IPS-18a (cell line): ENCODE data around the gene POLR3G.

ENCODE experiments used
- H3K27ac ChIP-seq: one replicate; pipeline ENCODE4 v1.5.1; 2013; ENCODE audit warnings: low read length
- H3K27me3 ChIP-seq: one replicate; pipeline ENCODE4 v1.6.1; 2013; ENCODE audit warnings: mild to moderate bottlenecking, low read length; ENCODE audit not compliant: control insufficient read depth, insufficient read depth
- H3K36me3 ChIP-seq: one replicate; pipeline ENCODE4 v1.6.1; 2013; ENCODE audit warnings: low read depth, low read length; ENCODE audit not compliant: control insufficient read depth
- H3K4me1 ChIP-seq: one replicate; pipeline ENCODE4 v1.6.1; 2013; ENCODE audit warnings: low read depth, low read length; ENCODE audit not compliant: control insufficient read depth
- H3K4me3 ChIP-seq: one replicate; pipeline ENCODE4 v1.5.1; 2013; ENCODE audit warnings: low read length
- H3K9ac ChIP-seq: one replicate; pipeline ENCODE4 v1.6.1; 2013; ENCODE audit warnings: mild to moderate bottlenecking, low read length, moderate library complexity
- H3K9me3 ChIP-seq: one replicate; pipeline ENCODE4 v1.6.1; 2013; ENCODE audit warnings: low read depth, low read length; ENCODE audit not compliant: control insufficient read depth

POLR3G gene

GRCh38 chr5:90506221-90506620 is 31.6 kb downstream of the POLR3G start:
- no peaks in the 10 kb centered on the region for H3K27me3 ChIP-seq
- H3K4me1 ChIP-seq, result no peaks in the 10 kb centered on the region
- no peak overlapping the region for H3K9ac ChIP-seq
- no peaks in the 10 kb centered on the region for H3K9me3 ChIP-seq
- H3K4me3 ChIP-seq, result no peak overlapping the region
- H3K27ac ChIP-seq, result no peak overlapping the region
- peaks cover 74% of the 10 kb centered on the region for H3K36me3 ChIP-seq

- H3K27me3 ChIP-seq, result no peaks in the 10 kb centered on the region
- no peak overlapping the region for H3K4me3 ChIP-seq
- H3K9ac ChIP-seq, result no peak overlapping the region
- no peaks in the 10 kb centered on the region for H3K4me1 ChIP-seq
- H3K36me3 ChIP-seq, result peaks cover 63% of the 10 kb centered on the region
- H3K9me3 ChIP-seq, result no peaks in the 10 kb centered on the region
- no peak overlapping the region for H3K27ac ChIP-seq
Observed at GRCh38 chr5:90510438-90510837, 35.8 kb downstream of the POLR3G start.

- H3K4me3 ChIP-seq, result no peak overlapping the region
Observed at GRCh38 chr5:90514520-90514919, 39.9 kb downstream of the POLR3G start.

GRCh38 chr5:90518661-90519060 is 44.0 kb downstream of the POLR3G start:
- Histone ChIP-seq H3K36me3 (peaks cover 23% of the 10 kb centered on the region), H3K27ac (no peak overlapping the region), H3K27me3 (no peaks in the 10 kb centered on the region)

More at GRCh38 chr5:90514520-90514919, 39.9 kb downstream of the POLR3G start:
- H3K9me3 ChIP-seq, result no peaks in the 10 kb centered on the region
- H3K27ac ChIP-seq, result no peak overlapping the region
- no peaks in the 10 kb centered on the region for H3K4me1 ChIP-seq
- peaks cover 41% of the 10 kb centered on the region for H3K36me3 ChIP-seq
- H3K27me3 ChIP-seq, result no peaks in the 10 kb centered on the region
- H3K9ac ChIP-seq, result no peak overlapping the region

GRCh38 chr5:90519081-90519480 is 44.4 kb downstream of the POLR3G start:
- Histone ChIP-seq H3K27me3 (no peaks in the 10 kb centered on the region), H3K9ac (no peak overlapping the region), H3K9me3 (no peaks in the 10 kb centered on the region), H3K4me1 (no peaks in the 10 kb centered on the region), H3K27ac (no peak overlapping the region), H3K4me3 (no peak overlapping the region), H3K36me3 (peaks cover 21% of the 10 kb centered on the region)

More at GRCh38 chr5:90518661-90519060, 44.0 kb downstream of the POLR3G start:
- no peak overlapping the region for H3K4me3 ChIP-seq
- H3K4me1 ChIP-seq, result no peaks in the 10 kb centered on the region
- no peaks in the 10 kb centered on the region for H3K9me3 ChIP-seq
- no peak overlapping the region for H3K9ac ChIP-seq

- Histone ChIP-seq H3K27me3 (no peaks in the 10 kb centered on the region), H3K9ac (peak overlapping the region; percentile 42), H3K36me3 (peaks cover 3% of the 10 kb centered on the region), H3K9me3 (no peaks in the 10 kb centered on the region), H3K27ac (no peak overlapping the region), H3K4me3 (peak overlapping the region; percentile 94), H3K4me1 (peaks cover 8% of the 10 kb centered on the region)
Observed at GRCh38 chr5:90528601-90529193, 54.0 kb downstream of the POLR3G start.

- peaks cover 8% of the 10 kb centered on the region for H3K4me1 ChIP-seq
- no peaks in the 10 kb centered on the region for H3K9me3 ChIP-seq
- H3K9ac ChIP-seq, result peak within 1 kb of the TSS; percentile 77
- peak within 1 kb of the TSS; percentile 94 for H3K4me3 ChIP-seq
- peak within 1 kb of the TSS; percentile 25 for H3K27ac ChIP-seq
- peaks cover 3% of the 10 kb centered on the region for H3K36me3 ChIP-seq
- H3K27me3 ChIP-seq, result no peaks in the 10 kb centered on the region
Observed at GRCh38 chr5:90529194-90529938, 54.7 kb downstream of the POLR3G start, which contains the start of gene LYSMD3. TSS of gene LYSMD3 (minus strand) at chr5:90529584. CDS start at chr5:90525289, 4,295 bp downstream.

GRCh38 chr5:90529939-90530677 is 55.4 kb downstream of the POLR3G start:
- H3K4me1 ChIP-seq, result peaks cover 8% of the 10 kb centered on the region
- peak overlapping the region; percentile 94 for H3K4me3 ChIP-seq
- no peaks in the 10 kb centered on the region for H3K27me3 ChIP-seq
- H3K27ac ChIP-seq, result peak overlapping the region; percentile 25
- peak overlapping the region; percentile 77 for H3K9ac ChIP-seq
- H3K9me3 ChIP-seq, result no peaks in the 10 kb centered on the region
- H3K36me3 ChIP-seq, result no peaks in the 10 kb centered on the region

GRCh38 chr5:90530736-90531487 is 56.2 kb downstream of the POLR3G start:
- Histone ChIP-seq H3K27me3 (no peaks in the 10 kb centered on the region), H3K9ac (peak overlapping the region; percentile 77), H3K36me3 (no peaks in the 10 kb centered on the region), H3K4me1 (peaks cover 8% of the 10 kb centered on the region), H3K27ac (no peak overlapping the region), H3K9me3 (no peaks in the 10 kb centered on the region), H3K4me3 (peak overlapping the region; percentile 94)

GRCh38 chr5:90533794-90534193 is 59.1 kb downstream of the POLR3G start:
- Histone ChIP-seq H3K27me3 (no peaks in the 10 kb centered on the region), H3K9ac (no peak overlapping the region), H3K27ac (no peak overlapping the region), H3K4me1 (peaks cover 16% of the 10 kb centered on the region), H3K9me3 (no peaks in the 10 kb centered on the region), H3K4me3 (no peak overlapping the region), H3K36me3 (no peaks in the 10 kb centered on the region)

GRCh38 chr5:90534922-90535321 is 60.3 kb downstream of the POLR3G start:
- Histone ChIP-seq H3K36me3 (no peaks in the 10 kb centered on the region), H3K27ac (no peak overlapping the region), H3K4me3 (no peak overlapping the region), H3K9me3 (no peaks in the 10 kb centered on the region), H3K4me1 (peaks cover 16% of the 10 kb centered on the region), H3K27me3 (no peaks in the 10 kb centered on the region), H3K9ac (no peak overlapping the region)
